Caco-2 (cell line): ENCODE results near the gene AEBP2. TPM values are rescaled to one million over a fixed set of nuclear protein-coding genes. Genes with fewer than 3 reads are reported as not detected.

Experiments
- BruUV-seq: library from RNA; stranded (reverse); fragments of 400-500 nt; replicated peaks from 2 replicates; lab custom pipeline; 2021; lab: Mats Ljungman, UMichigan
- CTCF ChIA-PET: fragments of 300-600 bp; sonication (Branson Sonifier 250); formaldehyde crosslinking; loops from one replicate; lab custom pipeline; 2022; ENCODE audit warnings: antibody characterized with exemption; lab: Charles Lee
- POLR2A ChIA-PET: fragments of 300-600 bp; sonication (Branson Sonifier 250); formaldehyde crosslinking; loops from one replicate; lab custom pipeline; 2022; ENCODE audit warnings: antibody characterized with exemption; lab: Charles Lee
- DNase-seq, 2 experiments: peaks; one replicate each; pipeline versions ENCODE4 v3.0.0 to v3.0.0-alpha.2; 2020 to 2022
- H3K27me3 ChIP-seq: replicated peaks from 2 replicates; pipeline ENCODE4 v1.6.0; 2011; ENCODE audit warnings: low read length; ENCODE audit not compliant: control insufficient read depth, insufficient read depth
- H3K36me3 ChIP-seq: 2 replicates; pipeline ENCODE4 v1.5.1; 2011; ENCODE audit warnings: low read length; ENCODE audit not compliant: control insufficient read depth, insufficient read depth
- H3K4me1 ChIP-seq: fragments of 250-450 bp; sonication (Bioruptor Pico); 2 replicates; pipeline ENCODE4 v1.5.1; 2020; ENCODE audit warnings: mild to moderate bottlenecking
- H3K4me3 ChIP-seq: 2 replicates; pipeline ENCODE4 v1.5.1; 2011; ENCODE audit warnings: low read depth, mild to moderate bottlenecking, control low read depth, low read length
- H3K9me3 ChIP-seq: fragments of 250-450 bp; sonication (Bioruptor Pico); 2 replicates; pipeline ENCODE4 v1.5.1; 2020; ENCODE audit warnings: mild to moderate bottlenecking, moderate library complexity
- H3K27ac Mint-ChIP-seq: one replicate; pipeline ENCODE4 v1.8.0; 2022; ENCODE audit warnings: mixed read lengths; ENCODE audit not compliant: unreplicated experiment
- H3K27me3 Mint-ChIP-seq: one replicate; pipeline ENCODE4 v1.8.0; 2022; ENCODE audit warnings: mixed read lengths; ENCODE audit not compliant: insufficient read depth, unreplicated experiment
- H3K36me3 Mint-ChIP-seq: one replicate; pipeline ENCODE4 v1.8.0; 2022; ENCODE audit warnings: mild to moderate bottlenecking, mixed read lengths; ENCODE audit not compliant: insufficient read depth, unreplicated experiment
- H3K4me1 Mint-ChIP-seq: one replicate; pipeline ENCODE4 v1.8.0; 2022; ENCODE audit warnings: low read depth, mixed read lengths; ENCODE audit not compliant: unreplicated experiment
- H3K4me3 Mint-ChIP-seq: one replicate; pipeline ENCODE4 v1.8.0; 2022; ENCODE audit warnings: mild to moderate bottlenecking, moderate library complexity, mixed read lengths; ENCODE audit not compliant: unreplicated experiment
- H3K9me3 Mint-ChIP-seq: one replicate; pipeline ENCODE4 v1.8.0; 2022; ENCODE audit warnings: mixed read lengths; ENCODE audit not compliant: unreplicated experiment
- intact Hi-C: fragments of 100-400 bp; cut with micrococcal nuclease; formaldehyde crosslinking; loops from one replicate; pipeline ENCODE4 v1.10.0; 2022; ENCODE audit not compliant: unreplicated experiment
- total RNA-seq: library from RNA; stranded (reverse); gene quantifications from 2 replicates; pipeline ENCODE4 v1.2.3, GENCODE V29; 2022
- TF ChIP-seq, protein P1 (sequence below), 2 experiments: fragments of 200-600 bp in 1 of 2; IDR thresholded peaks; 1 replicate in 1 of 2; 2 replicates in 1 of 2; pipeline versions ENCODE4 v1.5.1 to v1.8.0; 2011 to 2022; ENCODE audit warnings: antibody characterized with exemption in 1 of 2, control low read depth in 1 of 2, inconsistent platforms in 1 of 2, low read depth in 1 of 2, low read length in 1 of 2, mild to moderate bottlenecking in 1 of 2, moderate library complexity in 1 of 2; ENCODE audit not compliant: insufficient read depth in 1 of 2, severe bottlenecking in 1 of 2, unreplicated experiment in 1 of 2

Gene AEBP2
- total RNA-seq, 1 experiment from 2014 or later = 68.0 TPM

DNA sequence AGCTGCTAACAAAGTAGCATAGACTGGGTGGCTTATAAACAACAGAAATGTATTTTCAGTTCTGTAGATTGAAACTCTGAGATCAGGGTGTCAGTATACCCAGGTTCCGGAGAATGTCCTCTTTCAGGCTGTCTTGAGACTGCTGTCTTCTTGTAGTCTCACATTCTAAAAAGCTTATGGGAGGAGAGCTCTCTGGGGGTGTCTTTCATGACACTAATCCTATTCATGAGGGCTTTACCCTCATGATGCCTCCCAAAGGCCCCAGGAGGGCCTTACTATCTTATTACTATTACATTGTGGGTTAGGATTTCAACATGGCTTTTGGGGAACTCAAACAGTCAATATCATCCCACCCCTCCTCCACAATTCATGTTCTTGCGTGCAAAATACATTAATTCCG is 94.3 kb downstream of the AEBP2 start:
- Mint-ChIP-seq H3K4me3 (no peak overlapping the region), H3K27me3 (no peaks in the 10 kb centered on the region), H3K4me1 (no peaks in the 10 kb centered on the region), H3K27ac (no peak overlapping the region), H3K9me3 (peaks cover 18% of the 10 kb centered on the region), H3K36me3 (peaks cover 14% of the 10 kb centered on the region)
- intact Hi-C loops = no loop called here
- H3K4me1 ChIP-seq = no peaks in the 10 kb centered on the region
- H3K4me3 ChIP-seq = no peak overlapping the region
- ChIA-PET POLR2A (no interaction called here), CTCF (no interaction called here)
- TF ChIP-seq, protein P1, sequence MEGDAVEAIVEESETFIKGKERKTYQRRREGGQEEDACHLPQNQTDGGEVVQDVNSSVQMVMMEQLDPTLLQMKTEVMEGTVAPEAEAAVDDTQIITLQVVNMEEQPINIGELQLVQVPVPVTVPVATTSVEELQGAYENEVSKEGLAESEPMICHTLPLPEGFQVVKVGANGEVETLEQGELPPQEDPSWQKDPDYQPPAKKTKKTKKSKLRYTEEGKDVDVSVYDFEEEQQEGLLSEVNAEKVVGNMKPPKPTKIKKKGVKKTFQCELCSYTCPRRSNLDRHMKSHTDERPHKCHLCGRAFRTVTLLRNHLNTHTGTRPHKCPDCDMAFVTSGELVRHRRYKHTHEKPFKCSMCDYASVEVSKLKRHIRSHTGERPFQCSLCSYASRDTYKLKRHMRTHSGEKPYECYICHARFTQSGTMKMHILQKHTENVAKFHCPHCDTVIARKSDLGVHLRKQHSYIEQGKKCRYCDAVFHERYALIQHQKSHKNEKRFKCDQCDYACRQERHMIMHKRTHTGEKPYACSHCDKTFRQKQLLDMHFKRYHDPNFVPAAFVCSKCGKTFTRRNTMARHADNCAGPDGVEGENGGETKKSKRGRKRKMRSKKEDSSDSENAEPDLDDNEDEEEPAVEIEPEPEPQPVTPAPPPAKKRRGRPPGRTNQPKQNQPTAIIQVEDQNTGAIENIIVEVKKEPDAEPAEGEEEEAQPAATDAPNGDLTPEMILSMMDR (IDR thresholded peaks at IDR 0.05; ENCODE audit: insufficient read depth in 1 of 2, low read depth in 1 of 2, low read length in 1 of 2, severe bottlenecking in 1 of 2, unreplicated experiment in 1 of 2) = no peak
- DNase-seq = no peak
- no peaks in the 10 kb centered on the region for H3K27me3 ChIP-seq
- BruUV-seq = no TSS peak
- no peaks in the 10 kb centered on the region for H3K36me3 ChIP-seq
- 0 out of 2 replicates have a peak, but pooled peaks cover 8% of the 10 kb centered on the region for H3K9me3 ChIP-seq

DNA sequence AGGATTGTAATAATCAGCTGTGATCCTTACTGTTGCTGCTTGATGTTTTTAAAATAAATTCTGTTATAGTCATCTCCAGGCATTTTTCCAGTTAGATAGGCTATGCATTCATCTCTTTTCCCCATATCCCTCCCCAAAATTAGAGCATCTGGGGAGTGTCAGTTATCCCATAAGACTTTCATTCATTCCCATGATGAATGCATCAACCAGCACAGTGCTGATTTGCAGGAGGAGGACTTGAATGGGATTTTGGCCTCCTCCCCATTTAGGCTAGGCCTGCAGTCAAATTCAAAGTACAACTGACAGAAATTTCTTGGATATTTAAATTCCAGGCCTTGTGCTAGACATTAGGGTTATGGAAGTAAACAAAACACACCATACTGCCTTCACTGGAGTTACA is 99.8 kb downstream of the AEBP2 start:
- Mint-ChIP-seq H3K4me3 (no peak overlapping the region), H3K27ac (no peak overlapping the region), H3K36me3 (peaks cover 7% of the 10 kb centered on the region), H3K9me3 (peaks cover 18% of the 10 kb centered on the region), H3K27me3 (no peaks in the 10 kb centered on the region), H3K4me1 (no peaks in the 10 kb centered on the region)
- TF ChIP-seq, protein P1 (IDR thresholded peaks at IDR 0.05; ENCODE audit: insufficient read depth in 1 of 2, low read depth in 1 of 2, low read length in 1 of 2, severe bottlenecking in 1 of 2, unreplicated experiment in 1 of 2) = no peak
- Histone ChIP-seq H3K4me1 (no peaks in the 10 kb centered on the region), H3K4me3 (no peak overlapping the region), H3K9me3 (0 out of 2 replicates have a peak, but pooled peaks cover 8% of the 10 kb centered on the region), H3K27me3 (no peaks in the 10 kb centered on the region), H3K36me3 (no peaks in the 10 kb centered on the region)
- DNase-seq = no peak
- intact Hi-C loops = no loop called here
- ChIA-PET POLR2A (no interaction called here), CTCF (no interaction called here)
- BruUV-seq = no TSS peak

DNA sequence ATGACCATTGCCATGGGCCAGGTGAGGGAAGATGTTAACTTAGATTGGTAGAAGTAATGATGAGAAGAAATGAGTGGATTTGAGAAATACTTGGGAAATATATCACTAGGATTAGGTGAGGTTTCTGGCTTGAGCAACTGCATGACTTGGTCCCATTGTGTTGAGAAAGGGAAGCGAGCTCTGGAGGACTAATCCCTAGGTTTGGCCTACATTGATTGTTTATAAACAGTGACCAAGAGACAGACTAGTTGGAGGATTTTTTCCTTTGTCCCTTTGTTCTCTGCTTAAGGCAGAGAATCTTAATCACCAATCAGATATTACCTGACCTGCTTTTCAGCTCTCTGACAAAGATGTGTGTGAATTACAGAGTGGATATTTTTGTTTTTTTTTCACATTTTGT is 100.5 kb downstream of the AEBP2 start:
- ChIA-PET CTCF (no interaction called here), POLR2A (no interaction called here)
- Histone ChIP-seq H3K4me1 (no peaks in the 10 kb centered on the region), H3K9me3 (0 out of 2 replicates have a peak, but pooled peaks cover 8% of the 10 kb centered on the region), H3K4me3 (no peak overlapping the region), H3K27me3 (no peaks in the 10 kb centered on the region), H3K36me3 (no peaks in the 10 kb centered on the region)
- TF ChIP-seq, protein P1 (IDR thresholded peaks at IDR 0.05; ENCODE audit: insufficient read depth in 1 of 2, low read depth in 1 of 2, low read length in 1 of 2, severe bottlenecking in 1 of 2, unreplicated experiment in 1 of 2) = no peak
- no TSS peak for BruUV-seq
- Mint-ChIP-seq H3K36me3 (peaks cover 7% of the 10 kb centered on the region), H3K4me3 (no peak overlapping the region), H3K27me3 (no peaks in the 10 kb centered on the region), H3K4me1 (no peaks in the 10 kb centered on the region), H3K27ac (no peak overlapping the region), H3K9me3 (peaks cover 15% of the 10 kb centered on the region)
- intact Hi-C loops = no loop called here
- DNase-seq = no peak
